ENCODE measurements around the gene CEP131. TPM values are rescaled to one million over a fixed set of nuclear protein-coding genes. Genes with fewer than 3 reads are reported as not detected.
A peak's percentile ranks its signal among the peaks of the same experiment; 100 is the strongest.

Gene CEP131
- total RNA-seq, 1 donor from 2014 or later = 6.1 TPM

DNA sequence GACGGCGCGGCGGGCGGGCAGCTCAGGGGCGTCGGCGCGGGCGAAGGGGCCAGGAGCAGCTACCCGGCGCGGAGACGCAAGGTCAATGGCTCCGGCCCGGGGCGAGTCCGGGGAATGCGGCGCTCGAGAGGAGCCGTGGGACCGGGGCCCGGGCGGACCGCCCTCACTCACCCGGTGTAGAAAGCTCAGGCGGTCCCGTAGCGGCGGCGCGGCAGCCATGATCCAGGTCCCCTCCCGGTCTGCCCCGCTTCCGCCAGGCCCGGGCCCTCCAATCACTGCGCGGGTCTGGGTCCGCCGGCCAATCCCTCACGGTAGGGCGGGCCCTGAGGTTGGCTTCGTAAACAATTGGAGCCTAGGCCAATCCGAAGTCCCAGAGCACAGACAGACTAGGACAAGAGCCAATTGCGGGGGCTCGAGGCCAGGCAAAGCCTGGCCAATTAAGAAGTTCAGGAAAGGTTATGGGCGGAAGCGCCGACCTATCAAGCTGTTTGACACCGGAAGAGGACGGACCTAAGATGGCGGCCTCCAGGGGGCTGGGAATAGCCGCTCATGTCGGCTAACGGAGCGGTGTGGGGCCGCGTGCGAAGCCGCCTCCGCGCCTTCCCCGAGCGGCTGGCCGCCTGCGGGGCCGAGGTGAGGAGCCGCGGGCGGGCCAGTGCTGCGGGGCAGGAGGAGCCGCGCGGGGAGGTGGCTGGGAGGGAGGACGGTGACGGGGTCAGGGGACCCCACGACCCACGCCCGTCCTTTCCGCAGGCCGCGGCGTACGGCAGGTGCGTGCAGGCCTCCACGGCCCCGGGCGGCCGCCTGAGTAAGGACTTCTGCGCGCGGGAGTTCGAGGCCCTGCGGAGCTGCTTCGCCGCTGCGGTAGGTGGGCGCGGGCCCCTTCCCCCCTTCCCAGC, 16.3 kb upstream of the CEP131 start, which contains the start of the genes NDUFAF8 and TEPSIN:
TSS of gene NDUFAF8 (plus strand) at position 504 of the 899 bp plus-strand sequence. CDS start at position 550, 46 bp downstream.
TSS of gene TEPSIN (minus strand) at position 241 of the 899 bp plus-strand sequence. CDS start at position 219, 22 bp downstream.
- TF ChIP-seq POLR2A (IDR thresholded peaks at IDR 0.05) (peak in 1 of 2 donors; percentile 31), POLR2AphosphoS5 (IDR thresholded peaks at IDR 0.05; ENCODE audit: insufficient read depth in 1 of 2, low read depth in 1 of 2) (peak; percentile 80 to 95), CTCF (IDR thresholded peaks at IDR 0.05) (peak in 1 of 3 experiments; percentile 10)
- H3K4me1 ChIP-seq = peaks cover 52% of the 10 kb centered on the region
- peak; percentile 99 for DNase-seq (ENCODE audit: extremely low spot score in 2 of 2)
- no peaks in the 10 kb centered on the region for H3K9me3 ChIP-seq
- H3K27me3 ChIP-seq = no peaks in the 10 kb centered on the region
- intact Hi-C loops (cut with DNase I) = no loop called here
- H3K4me3 ChIP-seq = peak within 1 kb of the TSS; percentile 77 to 98
- H3K36me3 ChIP-seq = no peaks in the 10 kb centered on the region
- H3K27ac ChIP-seq = peak within 1 kb of the TSS; percentile 80

- intact Hi-C loops (cut with DNase I) = no loop called here
- Histone ChIP-seq H3K36me3 (no peaks in the 10 kb centered on the region), H3K9me3 (no peaks in the 10 kb centered on the region), H3K27me3 (no peaks in the 10 kb centered on the region), H3K27ac (peak overlapping the region; percentile 36), H3K4me1 (peaks cover 52% of the 10 kb centered on the region), H3K4me3 (peak overlapping the region; percentile 77 to 98)
- TF ChIP-seq CTCF (IDR thresholded peaks at IDR 0.05) (no peak), POLR2A (IDR thresholded peaks at IDR 0.05) (no peak), POLR2AphosphoS5 (IDR thresholded peaks at IDR 0.05; ENCODE audit: insufficient read depth in 1 of 2, low read depth in 1 of 2) (no peak)
- DNase-seq (ENCODE audit: extremely low spot score in 2 of 2) = no peak
Measured at GRCh38 chr17:81238490-81238814, 15.7 kb upstream of the CEP131 start.

GRCh38 chr17:81237591-81238489, 15.1 kb upstream of the CEP131 start:
- Histone ChIP-seq H3K27ac (peak overlapping the region; percentile 36), H3K4me3 (peak overlapping the region; percentile 77 to 98), H3K9me3 (no peaks in the 10 kb centered on the region), H3K36me3 (peaks cover 0 to under 1% of the 10 kb centered on the region in 2 donors), H3K27me3 (no peaks in the 10 kb centered on the region), H3K4me1 (peaks cover 52% of the 10 kb centered on the region)
- no peak for DNase-seq (ENCODE audit: extremely low spot score in 2 of 2)
- TF ChIP-seq POLR2A (IDR thresholded peaks at IDR 0.05) (no peak), CTCF (IDR thresholded peaks at IDR 0.05) (no peak), POLR2AphosphoS5 (IDR thresholded peaks at IDR 0.05; ENCODE audit: insufficient read depth in 1 of 2, low read depth in 1 of 2) (no peak)
- intact Hi-C loops (cut with DNase I) = no loop called here

DNA sequence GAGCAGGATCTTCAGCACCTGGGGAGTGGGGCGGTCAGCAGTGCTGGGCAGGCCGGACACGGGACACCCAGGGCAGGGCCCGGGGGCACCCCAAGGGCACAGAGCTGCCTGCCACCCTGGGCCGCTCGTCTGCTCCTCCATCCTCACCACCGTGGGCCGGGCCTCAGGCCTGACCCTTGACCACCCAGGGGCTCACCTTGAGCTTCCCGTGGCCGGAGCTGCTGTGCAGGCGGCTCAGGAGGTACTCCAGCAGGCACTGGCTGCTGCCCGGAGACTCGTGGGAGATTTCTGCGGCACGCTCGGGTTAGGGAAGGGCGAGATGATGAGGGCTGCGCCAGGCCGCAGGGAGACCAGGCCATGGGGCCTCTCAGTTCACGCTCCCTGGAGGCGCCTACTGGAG, 14.0 kb upstream of the CEP131 start:
- Histone ChIP-seq H3K27me3 (no peaks in the 10 kb centered on the region), H3K27ac (no peak overlapping the region), H3K4me1 (peaks cover 51% of the 10 kb centered on the region), H3K36me3 (peaks cover 0 to 8% of the 10 kb centered on the region in 2 donors), H3K4me3 (no peak overlapping the region), H3K9me3 (no peaks in the 10 kb centered on the region)
- intact Hi-C loops (cut with DNase I) = no loop called here
- no peak for TF ChIP-seq POLR2AphosphoS5 (IDR thresholded peaks at IDR 0.05; ENCODE audit: insufficient read depth in 1 of 2, low read depth in 1 of 2)
- no peak for TF ChIP-seq CTCF (IDR thresholded peaks at IDR 0.05)
- TF ChIP-seq POLR2A (IDR thresholded peaks at IDR 0.05) = no peak
- no peak for DNase-seq (ENCODE audit: extremely low spot score in 2 of 2)

Data from vagina (tissue), 2 donors.